Liver (tissue), 3 donors: Measurements from ENCODE around the gene ALDH1L1.

ENCODE experiments used
- CTCF ChIP-seq: fragments of 150-350 bp; IDR thresholded peaks from 2 replicates; pipeline ENCODE4 v1.5.1; 2017; ENCODE audit warnings: improper control_type of control experiment, low read depth, low read length; ENCODE audit not compliant: missing input control
- GABPA ChIP-seq, 2 donors: IDR thresholded peaks in 1 of 2; conservative IDR thresholded peaks in 1 of 2; 2 replicates each; pipeline ENCODE4 v1.6.1; 2016; ENCODE audit warnings: antibody characterized with exemption in 2 of 2, mild to moderate bottlenecking in 1 of 2, moderate library complexity in 1 of 2
- REST ChIP-seq: IDR thresholded peaks from 2 replicates; pipeline ENCODE4 v1.6.1; 2016; ENCODE audit warnings: antibody characterized with exemption, mild to moderate bottlenecking
- RXRA ChIP-seq, 2 donors: IDR thresholded peaks; 2 replicates each; pipeline ENCODE4 v1.6.1; 2017 to 2018; ENCODE audit warnings: antibody characterized with exemption in 2 of 2, mild to moderate bottlenecking in 1 of 2
- TAF1 ChIP-seq: conservative IDR thresholded peaks from 2 replicates; pipeline ENCODE4 v1.6.1; 2016; ENCODE audit warnings: antibody characterized with exemption, mild to moderate bottlenecking
- YY1 ChIP-seq: IDR thresholded peaks from 2 replicates; pipeline ENCODE4 v1.6.1; 2016; ENCODE audit warnings: antibody characterized with exemption, mild to moderate bottlenecking
- donor health status: healthy.
- donor health status: healthy.

DNA sequence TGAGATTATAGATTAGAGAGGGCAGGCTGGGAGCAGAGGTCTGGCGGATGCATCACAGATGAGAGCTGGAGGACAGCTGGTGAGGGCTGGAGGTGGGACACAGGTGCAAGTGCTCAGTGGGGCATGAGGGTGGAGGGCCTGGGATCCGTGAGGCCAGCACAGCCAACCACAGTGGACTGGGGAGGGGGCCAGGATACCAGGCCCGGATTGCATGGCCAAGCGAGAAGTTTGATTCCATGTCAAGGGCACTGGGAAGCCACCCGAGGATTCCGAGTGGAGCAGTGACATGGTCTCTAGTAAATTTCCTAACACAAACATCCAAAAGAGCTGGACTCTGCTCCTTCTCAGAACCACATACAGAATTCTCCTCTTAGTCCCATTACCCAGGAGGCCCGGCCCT is 52.5 kb downstream of the ALDH1L1 start:
- no peak for TF ChIP-seq CTCF
- no peak for TF ChIP-seq YY1
- TF ChIP-seq TAF1: no peak
- no peak for TF ChIP-seq RXRA (IDR thresholded peaks at IDR 0.05)
- TF ChIP-seq GABPA (IDR thresholded peaks at IDR 0.05 in 1 of 2, conservative IDR thresholded peaks at IDR 0.05 in 1 of 2): no peak
- no peak for TF ChIP-seq REST
